Glutamatergic neuron (in vitro differentiated cells): ENCODE results near the gene DARS1. TPM values are rescaled to one million over a fixed set of nuclear protein-coding genes. Genes with fewer than 3 reads are reported as not detected.

Experiments
- DNase-seq: peaks from one replicate; pipeline ENCODE4 v3.0.0; 2022
- H3K27ac Mint-ChIP-seq: one replicate; pipeline ENCODE4 v1.8.0; 2020; ENCODE audit warnings: mild to moderate bottlenecking, mixed read lengths, inconsistent platforms; ENCODE audit not compliant: unreplicated experiment
- H3K27me3 Mint-ChIP-seq: one replicate; pipeline ENCODE4 v1.8.0; 2020; ENCODE audit warnings: mild to moderate bottlenecking, moderate library complexity, mixed read lengths, inconsistent platforms; ENCODE audit not compliant: unreplicated experiment
- H3K36me3 Mint-ChIP-seq: one replicate; pipeline ENCODE4 v1.8.0; 2020; ENCODE audit warnings: mild to moderate bottlenecking, mixed read lengths, inconsistent platforms; ENCODE audit not compliant: unreplicated experiment
- H3K4me1 Mint-ChIP-seq: one replicate; pipeline ENCODE4 v1.8.0; 2020; ENCODE audit warnings: mild to moderate bottlenecking, low read depth, mixed read lengths, inconsistent platforms; ENCODE audit not compliant: unreplicated experiment
- H3K4me3 Mint-ChIP-seq: one replicate; pipeline ENCODE4 v1.8.0; 2020; ENCODE audit warnings: mild to moderate bottlenecking, mixed read lengths, inconsistent platforms; ENCODE audit not compliant: unreplicated experiment
- H3K9me3 Mint-ChIP-seq: one replicate; pipeline ENCODE4 v1.8.0; 2020; ENCODE audit warnings: mild to moderate bottlenecking, moderate library complexity, mixed read lengths, inconsistent platforms; ENCODE audit not compliant: unreplicated experiment
- total RNA-seq: library from RNA; stranded (reverse); fragmentation: NEBNext Ultra II Directional; extraction: Animal tissue kit (Norgen Biotek cat#: 25700); gene quantifications from one replicate; pipeline ENCODE4 v1.2.1, GENCODE V29; 2021; ENCODE audit not compliant: unreplicated experiment
- TF ChIP-seq, protein P1 (sequence below): fragments of 200-600 bp; sonication (generic); IDR thresholded peaks from one replicate; pipeline ENCODE4 v1.5.0; 2021; ENCODE audit not compliant: partially characterized antibody, unreplicated experiment

The DARS1 gene
- total RNA-seq, 1 donor from 2014 or later = 41.0 TPM

- Mint-ChIP-seq H3K27ac (no peak overlapping the region), H3K27me3 (peaks cover 2% of the 10 kb centered on the region), H3K4me3 (no peak overlapping the region), H3K4me1 (no peaks in the 10 kb centered on the region), H3K36me3 (no peaks in the 10 kb centered on the region), H3K9me3 (no peaks in the 10 kb centered on the region)
- TF ChIP-seq, protein P1, sequence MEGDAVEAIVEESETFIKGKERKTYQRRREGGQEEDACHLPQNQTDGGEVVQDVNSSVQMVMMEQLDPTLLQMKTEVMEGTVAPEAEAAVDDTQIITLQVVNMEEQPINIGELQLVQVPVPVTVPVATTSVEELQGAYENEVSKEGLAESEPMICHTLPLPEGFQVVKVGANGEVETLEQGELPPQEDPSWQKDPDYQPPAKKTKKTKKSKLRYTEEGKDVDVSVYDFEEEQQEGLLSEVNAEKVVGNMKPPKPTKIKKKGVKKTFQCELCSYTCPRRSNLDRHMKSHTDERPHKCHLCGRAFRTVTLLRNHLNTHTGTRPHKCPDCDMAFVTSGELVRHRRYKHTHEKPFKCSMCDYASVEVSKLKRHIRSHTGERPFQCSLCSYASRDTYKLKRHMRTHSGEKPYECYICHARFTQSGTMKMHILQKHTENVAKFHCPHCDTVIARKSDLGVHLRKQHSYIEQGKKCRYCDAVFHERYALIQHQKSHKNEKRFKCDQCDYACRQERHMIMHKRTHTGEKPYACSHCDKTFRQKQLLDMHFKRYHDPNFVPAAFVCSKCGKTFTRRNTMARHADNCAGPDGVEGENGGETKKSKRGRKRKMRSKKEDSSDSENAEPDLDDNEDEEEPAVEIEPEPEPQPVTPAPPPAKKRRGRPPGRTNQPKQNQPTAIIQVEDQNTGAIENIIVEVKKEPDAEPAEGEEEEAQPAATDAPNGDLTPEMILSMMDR = no peak
- DNase-seq = no peak
These were observed 122.7 kb downstream of the DARS1 start for GRCh38 chr2:135862718-135863117.

Other genes with a start within 250 kb of the DARS1 start
- 134 TPM for gene UBXN4, start 243.8 kb downstream of the DARS1 start, total RNA-seq
- not detected for gene LCT, start 148.4 kb downstream of the DARS1 start, total RNA-seq
- 11.7 TPM for gene MCM6, start 109.2 kb downstream of the DARS1 start, total RNA-seq
- gene CXCR4, start 132.5 kb upstream of the DARS1 start, total RNA-seq = 215 TPM